ENCODE measurements around the gene IFITM10.

Gene IFITM10

DNA sequence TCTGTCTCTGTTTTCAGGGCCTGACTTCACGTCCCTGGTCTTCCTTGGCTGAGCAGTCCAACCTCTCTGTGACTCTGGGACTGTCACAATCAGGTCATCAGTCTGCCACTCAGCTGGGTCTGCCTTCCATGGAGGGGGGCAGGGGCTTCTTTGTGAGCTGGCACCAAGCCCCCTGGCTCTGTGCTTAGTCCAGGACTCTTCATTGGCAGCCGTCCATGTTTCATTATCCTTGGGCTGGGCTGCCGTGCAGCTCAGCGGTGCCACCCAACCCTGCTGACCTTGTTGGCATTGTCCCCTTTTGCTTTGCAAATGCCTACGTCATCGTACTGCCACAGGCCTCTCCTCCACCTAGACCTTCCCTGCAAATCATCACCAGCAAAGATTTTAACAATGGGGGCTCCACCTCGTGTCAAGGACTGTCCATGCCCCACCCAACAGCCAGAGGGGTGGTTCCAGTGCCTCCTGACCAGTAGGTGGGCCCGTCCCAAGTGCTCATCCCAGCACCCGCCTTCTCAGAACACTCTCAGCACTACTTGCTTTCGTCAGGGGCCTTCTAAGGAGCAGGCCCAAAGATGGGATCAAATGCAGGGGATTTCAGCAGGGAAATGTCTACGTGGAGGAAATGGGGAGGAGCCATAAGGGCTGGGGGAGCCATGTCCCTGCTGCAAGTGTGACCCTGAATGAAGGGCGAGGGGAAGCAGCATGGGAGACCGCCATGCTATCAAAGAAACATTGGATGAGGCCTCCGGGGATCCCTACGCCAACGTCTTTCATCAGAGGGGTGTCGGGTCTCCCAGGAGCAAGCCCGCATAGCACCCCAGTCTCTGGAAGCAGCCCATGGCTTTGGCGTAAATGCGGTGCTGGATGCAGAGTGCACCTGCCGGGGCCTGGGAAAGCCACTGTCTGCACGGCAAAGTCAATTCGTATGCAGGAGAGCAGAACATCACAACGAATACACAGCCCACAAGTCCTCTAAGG, 35.2 kb downstream of the IFITM10 start:
- H3K27me3 Mint-ChIP-seq (ENCODE audit: low read depth): peaks cover 18% of the 10 kb centered on the region
- no peaks in the 10 kb centered on the region for H3K4me1 Mint-ChIP-seq (ENCODE audit: low read depth)
- H3K9me3 Mint-ChIP-seq: no peaks in the 10 kb centered on the region
- H3K27ac Mint-ChIP-seq: no peak overlapping the region
- H3K4me3 Mint-ChIP-seq: no peak overlapping the region
- H3K36me3 Mint-ChIP-seq (ENCODE audit: low read depth): no peaks in the 10 kb centered on the region

GRCh38 chr11:1708716-1709115, 41.7 kb downstream of the IFITM10 start:
- peaks cover 21% of the 10 kb centered on the region for H3K27me3 Mint-ChIP-seq (ENCODE audit: low read depth)
- H3K9me3 Mint-ChIP-seq: no peaks in the 10 kb centered on the region
- no peak overlapping the region for H3K4me3 Mint-ChIP-seq
- no peaks in the 10 kb centered on the region for H3K4me1 Mint-ChIP-seq (ENCODE audit: low read depth)
- H3K27ac Mint-ChIP-seq: no peak overlapping the region
- H3K36me3 Mint-ChIP-seq (ENCODE audit: low read depth): no peaks in the 10 kb centered on the region

GRCh38 chr11:1707751-1708150, 42.6 kb downstream of the IFITM10 start:
- Mint-ChIP-seq H3K27ac (no peak overlapping the region), H3K27me3 (ENCODE audit: low read depth) (peaks cover 17% of the 10 kb centered on the region), H3K9me3 (no peaks in the 10 kb centered on the region), H3K36me3 (ENCODE audit: low read depth) (no peaks in the 10 kb centered on the region), H3K4me1 (ENCODE audit: low read depth) (no peaks in the 10 kb centered on the region), H3K4me3 (no peak overlapping the region)

DNA sequence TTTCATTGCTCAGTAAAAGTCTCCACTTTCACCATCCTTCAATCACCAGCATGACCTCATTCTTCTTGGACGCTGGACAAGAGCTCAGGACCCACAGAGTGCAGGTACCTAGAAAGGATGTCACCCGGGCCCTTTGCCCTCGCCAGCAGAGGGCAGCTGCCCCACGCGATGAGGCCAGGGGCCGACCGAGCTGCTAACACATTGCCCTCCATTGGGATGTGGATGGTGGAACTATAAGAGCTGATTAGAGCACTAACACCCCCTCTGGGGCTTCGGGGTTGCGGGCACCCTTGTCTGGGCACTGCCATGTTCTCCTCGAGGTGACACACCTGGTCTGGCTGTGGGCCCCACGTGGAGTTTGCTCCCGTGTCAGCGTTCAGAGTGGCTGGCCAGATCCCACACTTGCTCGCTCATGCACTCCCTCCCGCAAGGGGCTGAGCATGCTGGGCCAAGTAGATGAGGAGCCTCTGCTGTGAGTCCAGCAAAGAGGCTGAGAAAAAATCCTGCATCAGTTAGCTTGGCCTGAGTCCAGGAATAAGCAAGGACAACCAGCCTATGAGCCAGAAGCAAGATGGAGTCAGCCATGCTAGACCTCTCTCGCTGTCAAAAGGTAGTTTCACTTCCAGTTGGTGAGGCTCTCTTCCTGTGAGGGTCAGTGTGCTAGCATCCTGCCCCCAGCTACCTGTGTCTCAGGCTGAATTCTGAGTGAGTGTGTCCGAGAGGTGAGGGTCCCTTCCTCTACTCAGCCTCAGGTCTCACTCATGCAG, 43.6 kb downstream of the IFITM10 start:
- no peaks in the 10 kb centered on the region for H3K4me1 Mint-ChIP-seq (ENCODE audit: low read depth)
- H3K27me3 Mint-ChIP-seq (ENCODE audit: low read depth): peaks cover 15% of the 10 kb centered on the region
- H3K9me3 Mint-ChIP-seq: peaks cover 5% of the 10 kb centered on the region
- no peak overlapping the region for H3K4me3 Mint-ChIP-seq
- no peak overlapping the region for H3K27ac Mint-ChIP-seq
- H3K36me3 Mint-ChIP-seq (ENCODE audit: low read depth): no peaks in the 10 kb centered on the region

DNA sequence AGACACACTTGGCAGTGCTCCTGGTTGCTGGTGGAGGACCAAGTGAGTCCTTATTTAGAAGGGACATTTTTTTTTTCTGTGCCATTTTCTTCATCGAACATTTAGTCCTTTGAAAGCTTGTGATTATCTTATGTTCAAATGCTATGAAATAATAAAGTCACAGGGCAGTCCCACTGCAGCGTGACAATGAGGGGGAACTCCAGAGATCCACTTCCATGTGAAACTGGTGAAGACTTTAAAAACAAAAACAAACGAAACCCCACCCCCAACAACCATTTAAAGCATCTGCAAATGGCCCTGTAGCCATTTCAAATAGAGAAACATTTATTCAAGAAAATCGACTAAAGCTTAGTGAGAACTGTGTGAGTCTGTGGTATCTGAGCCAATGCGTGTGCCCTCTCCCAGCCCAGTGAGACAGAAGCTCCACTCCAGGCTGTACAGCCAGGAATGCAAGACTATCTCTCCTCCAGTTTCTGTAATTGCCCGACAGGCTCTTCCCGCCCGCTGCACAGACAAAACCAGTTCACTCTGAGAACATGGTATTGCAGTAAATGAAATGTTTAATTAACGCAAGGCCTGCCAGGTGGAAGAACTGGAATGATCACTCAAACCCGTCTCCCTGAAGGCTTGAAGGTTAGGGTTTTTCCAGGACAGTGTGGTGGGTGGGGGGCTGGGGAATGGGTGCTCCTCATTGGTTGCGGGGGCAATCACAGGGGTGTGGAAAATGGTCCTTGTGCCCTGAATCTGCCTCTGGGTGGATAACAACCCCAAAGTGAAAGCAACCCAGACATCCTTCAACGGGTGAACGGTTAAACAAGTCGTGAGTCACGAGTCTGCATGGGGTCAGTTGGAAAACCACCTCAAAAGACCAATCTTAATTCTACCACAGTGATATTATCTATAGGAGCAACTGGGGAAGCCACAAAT, 45.0 kb downstream of the IFITM10 start:
- H3K4me3 Mint-ChIP-seq: no peak overlapping the region
- no peaks in the 10 kb centered on the region for H3K36me3 Mint-ChIP-seq (ENCODE audit: low read depth)
- H3K9me3 Mint-ChIP-seq: peaks cover 13% of the 10 kb centered on the region
- peaks cover 6% of the 10 kb centered on the region for H3K27me3 Mint-ChIP-seq (ENCODE audit: low read depth)
- no peak overlapping the region for H3K27ac Mint-ChIP-seq
- H3K4me1 Mint-ChIP-seq (ENCODE audit: low read depth): peaks cover 3% of the 10 kb centered on the region

DNA sequence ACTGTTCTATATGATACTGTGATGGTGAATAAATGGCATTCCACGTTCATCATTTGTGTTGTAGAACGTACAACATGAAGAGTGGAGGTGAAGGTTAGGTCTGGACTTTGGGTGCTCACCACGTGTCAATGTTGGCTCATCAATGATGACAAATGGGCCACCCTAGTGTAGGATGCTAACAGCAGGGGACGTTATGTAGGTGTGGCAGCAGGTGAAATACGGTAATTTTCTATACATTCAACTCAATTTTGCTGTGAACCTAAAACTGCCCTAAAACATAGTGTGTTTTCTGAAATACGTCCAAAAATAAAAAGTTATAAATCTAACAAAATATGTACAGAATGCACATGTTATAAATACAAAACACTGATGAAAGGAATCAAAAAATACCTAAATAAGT, 47.2 kb downstream of the IFITM10 start:
- Mint-ChIP-seq H3K4me3 (no peak overlapping the region), H3K27ac (no peak overlapping the region), H3K4me1 (ENCODE audit: low read depth) (peaks cover 4% of the 10 kb centered on the region), H3K27me3 (ENCODE audit: low read depth) (no peaks in the 10 kb centered on the region), H3K36me3 (ENCODE audit: low read depth) (no peaks in the 10 kb centered on the region), H3K9me3 (peaks cover 16% of the 10 kb centered on the region)

- Mint-ChIP-seq H3K27me3 (ENCODE audit: low read depth) (no peaks in the 10 kb centered on the region), H3K4me3 (no peak overlapping the region), H3K36me3 (ENCODE audit: low read depth) (no peaks in the 10 kb centered on the region), H3K27ac (no peak overlapping the region), H3K9me3 (peaks cover 17% of the 10 kb centered on the region), H3K4me1 (ENCODE audit: low read depth) (peaks cover 4% of the 10 kb centered on the region)
Observed at GRCh38 chr11:1702506-1702905, 47.9 kb downstream of the IFITM10 start.

- H3K4me3 Mint-ChIP-seq: no peak overlapping the region
- H3K27me3 Mint-ChIP-seq (ENCODE audit: low read depth): peaks cover 4% of the 10 kb centered on the region
- no peaks in the 10 kb centered on the region for H3K36me3 Mint-ChIP-seq (ENCODE audit: low read depth)
- H3K9me3 Mint-ChIP-seq: peaks cover 17% of the 10 kb centered on the region
- peaks cover 4% of the 10 kb centered on the region for H3K4me1 Mint-ChIP-seq (ENCODE audit: low read depth)
- H3K27ac Mint-ChIP-seq: no peak overlapping the region
Observed at GRCh38 chr11:1701091-1701807, 49.1 kb downstream of the IFITM10 start.

- Mint-ChIP-seq H3K9me3 (peaks cover 17% of the 10 kb centered on the region), H3K4me1 (ENCODE audit: low read depth) (peaks cover 4% of the 10 kb centered on the region), H3K36me3 (ENCODE audit: low read depth) (no peaks in the 10 kb centered on the region), H3K27ac (no peak overlapping the region), H3K4me3 (no peak overlapping the region), H3K27me3 (ENCODE audit: low read depth) (peaks cover 10% of the 10 kb centered on the region)
Observed at GRCh38 chr11:1699771-1700170, 50.6 kb downstream of the IFITM10 start.

GRCh38 chr11:1696608-1697570, 53.5 kb downstream of the IFITM10 start, which contains the start of gene KRTAP5-6:
Gene KRTAP5-6, plus strand, starts transcription at chr11:1697195. Its CDS starts 51 bp downstream, at chr11:1697246.
- Mint-ChIP-seq H3K27ac (no peak within 1 kb of the TSS), H3K27me3 (ENCODE audit: low read depth) (peaks cover 10% of the 10 kb centered on the region), H3K9me3 (peaks cover 12% of the 10 kb centered on the region), H3K4me1 (ENCODE audit: low read depth) (peaks cover 9% of the 10 kb centered on the region), H3K4me3 (no peak within 1 kb of the TSS), H3K36me3 (ENCODE audit: low read depth) (no peaks in the 10 kb centered on the region)

DNA sequence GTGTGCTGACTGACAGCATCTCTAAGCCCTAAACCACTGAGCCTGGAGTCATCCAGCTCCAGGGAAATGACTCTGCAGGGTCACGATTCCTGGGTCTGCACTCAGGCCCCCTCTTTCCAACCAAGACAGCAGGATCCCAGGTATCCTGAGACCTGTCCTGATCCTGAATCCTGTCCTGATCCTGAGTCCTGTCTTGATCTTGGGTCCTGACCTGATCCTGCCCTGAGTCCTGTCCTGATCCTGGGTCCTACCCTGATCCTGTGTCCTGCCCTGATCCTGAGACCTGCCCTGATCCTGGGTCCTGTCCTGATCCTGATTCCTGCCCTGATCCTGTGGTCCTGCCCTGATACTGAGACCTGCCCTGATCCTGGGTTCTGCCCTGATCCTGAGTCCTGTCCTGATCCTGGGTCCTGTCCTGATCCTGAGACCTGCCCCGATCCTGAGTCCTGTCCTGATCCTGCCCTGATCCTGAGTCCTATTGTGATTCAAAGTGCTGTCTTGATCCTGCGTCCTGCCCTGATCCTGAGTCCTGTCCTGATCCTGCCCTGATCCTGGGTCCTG, 54.8 kb downstream of the IFITM10 start:
- Mint-ChIP-seq H3K27ac (no peak overlapping the region), H3K9me3 (peaks cover 4% of the 10 kb centered on the region), H3K27me3 (ENCODE audit: low read depth) (peaks cover 16% of the 10 kb centered on the region), H3K4me1 (ENCODE audit: low read depth) (peaks cover 6% of the 10 kb centered on the region), H3K36me3 (ENCODE audit: low read depth) (no peaks in the 10 kb centered on the region), H3K4me3 (no peak overlapping the region)

- no peaks in the 10 kb centered on the region for H3K36me3 Mint-ChIP-seq (ENCODE audit: low read depth)
- peaks cover 6% of the 10 kb centered on the region for H3K4me1 Mint-ChIP-seq (ENCODE audit: low read depth)
- H3K9me3 Mint-ChIP-seq: peaks cover 4% of the 10 kb centered on the region
- no peak overlapping the region for H3K27ac Mint-ChIP-seq
- peaks cover 19% of the 10 kb centered on the region for H3K27me3 Mint-ChIP-seq (ENCODE audit: low read depth)
- H3K4me3 Mint-ChIP-seq: no peak overlapping the region
Observed at GRCh38 chr11:1694846-1695547, 55.4 kb downstream of the IFITM10 start.

Data from T-helper 1 cell treated with Interleukin-12 subunit alpha and Interleukin-12 subunit beta and Interleukin-4 antibody, amounts not matched to agents 30 μg/mL and 1 μg/mL, for 36 hours (primary cell).